Colonic mucosa (tissue), 4 donors: ENCODE results near the gene NPM3. TPM values are rescaled to one million over a fixed set of nuclear protein-coding genes. Genes with fewer than 3 reads are reported as not detected.
A peak's percentile ranks its signal among the peaks of the same experiment; 100 is the strongest.

ENCODE experiments used
- DNase-seq: peaks from one replicate; pipeline ENCODE4 v3.0.0-alpha.2; 2020
- H3K27ac ChIP-seq: fragments of 200-600 bp; one replicate; pipeline ENCODE4 v1.8.0; 2021
- H3K27me3 ChIP-seq: fragments of 200-600 bp; one replicate; pipeline ENCODE4 v1.8.0; 2021
- H3K36me3 ChIP-seq: fragments of 200-600 bp; one replicate; pipeline ENCODE4 v1.8.0; 2021
- H3K4me1 ChIP-seq: fragments of 200-600 bp; one replicate; pipeline ENCODE4 v1.8.0; 2021; ENCODE audit warnings: mild to moderate bottlenecking
- H3K4me3 ChIP-seq: fragments of 200-600 bp; one replicate; pipeline ENCODE4 v1.8.0; 2021
- H3K9ac ChIP-seq, 2 donors: one replicate each; pipeline ENCODE4 v1.7.0; 2013; ENCODE audit warnings: control low read depth in 2 of 2, low read depth in 2 of 2, low read length in 2 of 2
- H3K9me3 ChIP-seq: fragments of 200-600 bp; one replicate; pipeline ENCODE4 v1.8.0; 2021
- CTCF ChIP-seq: fragments of 200-600 bp; IDR thresholded peaks from one replicate; pipeline ENCODE4 v1.8.0; 2022; ENCODE audit warnings: antibody characterized with exemption, mild to moderate bottlenecking
- intact Hi-C: fragments of 100-400 bp; cut with DNase I; formaldehyde crosslinking; loops from one replicate; pipeline ENCODE4 v1.14.1; 2022
- total RNA-seq, 2 donors: library from RNA; stranded (reverse); fragmentation: NEBNext Ultra II Directional in 1 of 2; extraction: Animal tissue kit (Norgen Biotek cat#: 25700) in 1 of 2; gene quantifications; one replicate each; pipeline ENCODE4 v1.2.1, GENCODE V29; 2021
- donor health status: healthy.
- donor health status: DM: no; HTN: no; CAD: no.
- donor health status: DM: no; HTN: no; CAD: no.

Gene NPM3
- total RNA-seq, 2 donors from 2014 or later: 14.6 to 73.6 TPM

- intact Hi-C loops: loop anchor here (5.0 kb wide), 2 partner anchors 182 to 197 kb away; partner anchors contain the start of genes DPCD and POLL
- peaks cover 18% of the 10 kb centered on the region for H3K36me3 ChIP-seq
- peaks cover 18% of the 10 kb centered on the region for H3K4me1 ChIP-seq
Measured at GRCh38 chr10:101784558-101784957, 1.3 kb upstream of the NPM3 start.

GRCh38 chr10:101783736-101784118, 481 bp upstream of the NPM3 start:
- Histone ChIP-seq H3K4me3 (peak overlapping the region; percentile 54), H3K27me3 (no peaks in the 10 kb centered on the region), H3K9ac (peak overlapping the region in 1 of 2 donors; percentile 68), H3K9me3 (no peaks in the 10 kb centered on the region), H3K36me3 (peaks cover 11% of the 10 kb centered on the region), H3K4me1 (peaks cover 20% of the 10 kb centered on the region), H3K27ac (peak overlapping the region; percentile 8)
- no peak for DNase-seq
- intact Hi-C loops: loop anchor here (5.0 kb wide), 2 partner anchors 181 to 196 kb away; partner anchors contain the start of genes DPCD and POLL
- TF ChIP-seq CTCF: no peak

More at GRCh38 chr10:101784558-101784957, 1.3 kb upstream of the NPM3 start:
- H3K27me3 ChIP-seq: no peaks in the 10 kb centered on the region
- H3K9me3 ChIP-seq: no peaks in the 10 kb centered on the region
- DNase-seq: no peak
- no peak overlapping the region for H3K9ac ChIP-seq
- no peak overlapping the region for H3K4me3 ChIP-seq
- no peak for TF ChIP-seq CTCF
- H3K27ac ChIP-seq: no peak overlapping the region

- H3K4me3 ChIP-seq: peak overlapping the region; percentile 54
- peak overlapping the region in 1 of 2 donors; percentile 68 for H3K9ac ChIP-seq
- H3K27me3 ChIP-seq: no peaks in the 10 kb centered on the region
- intact Hi-C loops: loop anchor here (5.0 kb wide), 2 partner anchors 180 to 195 kb away; partner anchors contain the start of genes DPCD and POLL
- peaks cover 20% of the 10 kb centered on the region for H3K4me1 ChIP-seq
- no peaks in the 10 kb centered on the region for H3K9me3 ChIP-seq
- DNase-seq: no peak
- H3K27ac ChIP-seq: no peak overlapping the region
- TF ChIP-seq CTCF: no peak
- H3K36me3 ChIP-seq: peaks cover 7% of the 10 kb centered on the region
Measured at GRCh38 chr10:101781984-101782810, 1.0 kb downstream of the NPM3 start.

- H3K27me3 ChIP-seq: no peaks in the 10 kb centered on the region
- peaks cover under 1% of the 10 kb centered on the region for H3K36me3 ChIP-seq
- no peaks in the 10 kb centered on the region for H3K9me3 ChIP-seq
- DNase-seq: no peak
- peaks cover 20% of the 10 kb centered on the region for H3K4me1 ChIP-seq
- no peak overlapping the region for H3K27ac ChIP-seq
- intact Hi-C loops: loop anchor here (5.0 kb wide), 2 partner anchors 179 to 194 kb away; partner anchors contain the start of genes DPCD and POLL
- TF ChIP-seq CTCF: no peak
- no peak overlapping the region for H3K4me3 ChIP-seq
- no peak overlapping the region for H3K9ac ChIP-seq
Measured at GRCh38 chr10:101781655-101781983, 1.6 kb downstream of the NPM3 start.

GRCh38 chr10:101780818-101781654, 2.2 kb downstream of the NPM3 start:
- Histone ChIP-seq H3K4me3 (no peak overlapping the region), H3K27ac (no peak overlapping the region), H3K36me3 (no peaks in the 10 kb centered on the region), H3K4me1 (peaks cover 20% of the 10 kb centered on the region), H3K9me3 (no peaks in the 10 kb centered on the region), H3K9ac (no peak overlapping the region), H3K27me3 (peaks cover 5% of the 10 kb centered on the region)
- intact Hi-C loops: loop anchor here (5.0 kb wide), 2 partner anchors 179 to 194 kb away; partner anchors contain the start of genes DPCD and POLL
- peak; percentile 90 for TF ChIP-seq CTCF
- peak; percentile 71 for DNase-seq
